ENCODE measurements around the gene ZNF431. TPM values are rescaled to one million over a fixed set of nuclear protein-coding genes. Genes with fewer than 3 reads are reported as not detected.

ZNF431 gene
- total RNA-seq, 5 donors from 2014 or later (not counting 1 experiment from before 2014, with no cell fraction given), result 24.3 to 35.0 (median 26.0) TPM

Other genes with a start within 250 kb of the ZNF431 start
- 10 to 100 TPM in 1 of 5 donors, 1 to 10 TPM in 4; 4.6 to 10.5 (median 6.1) TPM for gene ZNF85, start 218.8 kb upstream of the ZNF431 start, total RNA-seq
- 10 to 100 TPM; 33.2 to 47.3 (median 45.2) TPM for gene ZNF430, start 121.4 kb upstream of the ZNF431 start, total RNA-seq
- 10 to 100 TPM in 2 of 5 donors, 1 to 10 TPM in 3; 8.6 to 13.6 (median 9.8) TPM for gene ZNF714, start 59.8 kb upstream of the ZNF431 start, total RNA-seq
- gene ZNF708, start 187.4 kb downstream of the ZNF431 start, total RNA-seq, result 10 to 100 TPM; 17.5 to 41.1 (median 33.1) TPM
- 10 to 100 TPM in 1 of 5 donors, 1 to 10 TPM in 4; 4.4 to 10.4 (median 8.2) TPM for gene ZNF738, start 217.0 kb downstream of the ZNF431 start, total RNA-seq

Data from T-cell (primary cell).